Skin of body (tissue), 3 donors: Measurements from ENCODE around the gene ZMYND11. TPM values are rescaled to one million over a fixed set of nuclear protein-coding genes. Genes with fewer than 3 reads are reported as not detected.
"Not testable (repeated sequence)": the region's sequence is repeated elsewhere in the genome, so short reads cannot be mapped to it uniquely, and the experiment has no call there.

Experiments
- DNase-seq: peaks from one replicate; lab custom pipeline; 2025; lab: John Stamatoyannopoulos, UW
- small RNA-seq: library from RNA; depleted of rRNA; stranded (forward); fragments of <200 nt; gene quantifications from one replicate; pipeline ENCODE3, GENCODE V24; 2014; ENCODE audit warnings: low replicate concordance
- total RNA-seq: library from RNA; depleted of rRNA; stranded (reverse); fragments of >200 nt; gene quantifications from one replicate; pipeline ENCODE4 v1.2.3, GENCODE V29; 2014

The ZMYND11 gene
- total RNA-seq, 1 donor from 2014 or later = 52.1 TPM

DNA sequence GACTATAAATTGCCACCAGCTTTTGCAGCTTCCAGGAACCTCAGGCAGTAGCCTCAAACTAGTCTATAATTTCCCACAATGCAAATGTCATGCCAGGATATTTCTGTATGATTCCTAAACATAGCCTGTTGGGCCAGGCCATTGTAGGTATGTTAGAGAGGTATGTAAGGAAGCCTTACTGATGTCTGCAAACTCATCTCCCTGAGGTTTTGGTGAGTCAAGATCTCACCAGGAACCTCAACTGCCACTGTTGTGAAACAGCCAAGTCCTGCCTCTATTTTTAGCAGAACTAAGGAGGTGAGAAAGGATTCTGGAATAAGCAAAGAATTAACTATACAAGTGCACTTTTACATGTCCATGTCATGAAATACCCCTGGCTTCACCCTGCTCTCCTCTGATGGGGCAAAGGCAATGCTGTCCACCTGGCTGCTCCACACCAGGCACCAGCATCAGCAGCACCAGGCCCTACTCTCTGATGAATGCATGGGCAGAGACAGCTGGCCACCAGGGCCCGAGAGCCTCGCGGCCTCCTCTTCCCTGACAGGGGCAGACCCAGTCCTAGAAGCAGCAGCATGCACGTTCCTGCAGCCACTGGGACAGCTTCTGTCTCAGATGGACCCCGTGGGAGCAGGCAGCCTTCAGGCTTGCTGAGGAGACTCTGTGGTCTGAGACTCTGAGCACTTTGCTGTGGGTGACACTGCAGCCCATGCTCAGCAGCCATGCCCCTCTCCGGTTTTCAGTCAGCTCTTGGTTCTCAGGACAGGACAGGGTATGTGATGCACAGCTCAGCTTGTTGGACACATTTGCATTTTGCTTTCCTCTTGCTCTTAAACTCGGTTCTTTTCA is 147.3 kb downstream of the ZMYND11 start:
- DNase-seq = no peak

DNA sequence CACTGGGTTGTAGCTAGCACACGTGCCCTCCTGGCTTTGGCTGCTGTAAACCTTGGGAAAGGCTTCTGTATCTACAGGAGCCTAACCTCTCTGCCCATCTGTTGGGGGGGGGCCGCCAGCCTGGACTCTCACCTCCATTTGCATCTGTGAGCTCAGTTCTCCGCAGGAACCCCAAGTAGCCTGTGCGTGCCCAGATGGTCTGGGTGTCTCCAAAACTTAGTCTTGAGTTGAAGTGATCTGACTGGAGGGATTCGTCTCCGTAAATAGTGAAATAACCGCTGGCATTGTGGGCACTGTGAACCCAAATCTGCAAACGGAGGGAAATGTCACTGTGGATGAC is 147.9 kb downstream of the ZMYND11 start:
- no peak for DNase-seq

DNA sequence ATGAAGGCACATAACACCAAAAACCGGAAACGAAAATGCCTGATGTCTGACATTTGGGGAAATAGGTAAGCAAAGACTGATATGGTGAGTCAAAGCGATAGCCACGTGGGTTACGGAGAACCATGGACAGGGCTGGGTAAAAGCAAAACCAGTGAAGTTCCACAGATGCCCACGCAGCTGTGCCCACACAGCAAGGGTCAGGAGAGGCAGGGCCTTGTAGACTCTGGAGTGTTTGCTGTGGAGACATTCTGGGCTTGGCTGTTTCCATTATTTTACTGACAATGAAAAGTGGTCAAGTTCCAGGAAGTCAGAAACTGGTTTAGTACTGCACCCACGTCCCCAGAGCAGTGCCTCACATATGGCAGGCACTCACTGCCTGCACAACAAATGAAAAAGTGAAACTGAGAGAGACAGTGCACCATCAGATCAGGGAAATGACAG is 148.7 kb downstream of the ZMYND11 start:
- DNase-seq = no peak

DNA sequence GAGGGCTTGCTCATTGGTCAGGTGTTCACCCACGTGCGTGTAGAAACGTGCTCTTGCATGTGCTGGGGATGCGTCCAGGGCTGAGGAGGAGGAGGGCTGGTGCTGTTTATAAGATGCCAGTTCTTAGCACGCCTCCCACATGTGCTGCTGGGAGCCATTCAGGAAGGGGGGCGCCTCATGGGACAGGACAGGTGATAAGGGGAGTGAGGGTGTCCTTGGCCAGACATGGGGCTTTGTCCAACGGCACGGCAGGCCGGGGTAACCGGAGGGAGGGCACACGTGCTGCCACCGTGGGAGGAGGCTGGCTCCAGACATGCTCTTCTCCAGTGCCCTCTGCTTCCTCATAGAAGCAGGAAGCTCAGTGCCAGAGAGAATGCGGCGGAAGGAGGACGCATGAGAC is 150.0 kb downstream of the ZMYND11 start:
- no peak for DNase-seq

DNA sequence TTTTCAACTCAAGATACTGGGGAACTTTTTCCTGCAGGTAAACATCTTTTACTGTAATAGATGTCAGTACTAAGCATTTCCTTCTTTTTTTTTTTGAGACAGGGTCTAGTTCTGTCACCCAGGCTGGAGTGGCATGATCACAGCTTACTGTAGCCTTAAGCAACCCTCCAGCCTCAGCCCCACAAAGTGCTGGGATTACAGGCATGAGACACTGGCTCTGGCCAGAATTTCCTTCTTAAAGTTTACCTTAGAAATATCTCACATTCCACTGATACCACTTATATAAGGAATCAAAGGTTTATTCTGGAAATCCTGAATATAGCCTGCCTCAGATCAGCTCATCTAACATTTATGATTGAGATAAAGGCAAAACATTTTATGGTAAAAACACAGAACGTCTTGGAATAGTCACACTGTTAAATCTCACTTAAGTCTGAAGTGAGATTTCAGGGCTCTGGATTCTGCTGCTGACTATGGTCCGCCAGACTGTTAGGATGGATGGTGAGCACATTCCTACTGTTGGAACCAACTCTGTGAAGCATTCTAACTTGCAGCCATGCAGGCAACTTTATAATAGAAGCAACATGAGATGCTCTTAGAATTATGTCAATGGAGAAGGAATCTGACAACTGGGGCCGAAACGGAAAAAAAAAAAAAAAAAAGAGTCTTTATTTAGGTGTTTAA is 151.9 kb downstream of the ZMYND11 start:
- DNase-seq = no peak

DNA sequence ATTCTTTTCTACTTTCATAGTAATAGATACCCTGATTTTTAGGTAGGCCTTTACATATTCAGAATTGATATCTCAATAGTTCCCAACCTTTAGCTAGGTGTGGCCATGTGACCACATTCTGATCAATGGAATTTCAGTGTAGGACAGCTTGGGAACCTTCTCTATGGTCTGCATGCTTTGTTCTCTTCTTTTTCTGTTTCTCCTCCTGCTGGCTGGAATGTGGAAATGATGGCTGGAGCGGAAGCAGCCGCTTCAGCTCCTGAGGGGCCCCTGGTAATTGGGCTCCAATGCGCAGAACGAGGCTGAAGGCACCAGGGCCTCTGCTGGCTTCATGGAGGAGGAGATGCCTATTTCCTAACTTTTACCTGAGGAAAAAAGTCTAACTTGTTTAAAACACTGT is 152.6 kb downstream of the ZMYND11 start:
- no peak for DNase-seq

DNA sequence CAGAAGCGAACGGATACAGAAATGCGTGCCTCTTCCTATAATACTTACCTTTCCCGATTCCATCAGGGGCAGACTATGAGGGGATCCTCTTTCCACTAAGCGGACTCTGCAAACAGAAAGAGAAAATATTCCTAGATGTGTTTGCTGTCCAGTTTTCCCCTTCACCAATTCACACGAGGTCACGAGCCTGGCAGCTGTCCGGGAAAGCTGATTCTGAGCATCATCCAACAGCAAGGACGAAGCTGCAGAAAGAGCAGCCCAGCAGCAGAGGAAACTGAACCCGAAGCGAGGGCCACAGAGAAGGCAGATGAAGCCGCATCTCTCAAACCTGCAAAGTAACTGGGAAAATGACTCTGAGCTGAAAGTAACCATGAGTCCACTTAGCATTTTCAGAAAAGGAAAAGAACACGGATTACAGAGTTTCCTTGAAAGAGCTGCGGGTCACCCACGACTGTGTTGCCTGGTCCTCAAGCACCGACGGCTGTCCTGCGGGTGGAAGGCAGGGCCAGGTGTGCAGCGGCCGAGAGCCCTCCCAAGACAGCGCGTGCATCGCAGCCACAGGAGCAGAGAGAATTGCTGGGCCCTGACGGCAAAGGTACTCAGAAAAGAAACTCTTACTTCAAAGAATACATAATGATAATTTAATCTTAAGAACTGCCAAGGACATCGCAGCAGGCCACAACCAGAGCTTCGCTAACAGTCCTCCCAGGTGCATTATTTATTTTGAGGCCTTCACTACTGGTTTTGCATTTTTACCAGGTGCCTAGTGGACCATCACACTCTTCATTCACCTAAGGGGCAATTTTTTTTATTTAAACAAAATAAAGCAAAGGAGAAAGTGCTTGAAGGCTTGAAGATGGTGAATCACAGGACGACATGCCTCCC is 153.3 kb downstream of the ZMYND11 start:
- no peak for DNase-seq

DNA sequence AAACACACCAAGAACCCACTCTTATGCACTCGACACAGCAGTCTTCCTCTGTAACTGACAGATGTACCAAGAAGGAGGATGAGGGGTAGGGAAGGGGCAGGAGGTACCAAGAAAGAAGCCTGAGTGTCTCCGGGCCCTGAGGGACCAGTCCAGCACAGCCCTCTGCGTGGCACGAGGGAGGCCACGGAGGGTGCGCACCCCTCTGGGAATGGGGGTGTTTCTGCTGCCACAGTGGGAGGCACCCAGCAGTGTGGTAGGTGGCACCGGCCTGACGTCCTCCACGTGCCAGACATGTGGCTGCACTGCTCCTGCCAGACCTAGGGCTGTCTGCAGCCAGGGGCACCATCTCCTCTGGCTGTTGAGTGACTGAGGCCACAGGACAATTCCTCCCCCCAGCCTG is 154.3 kb downstream of the ZMYND11 start:
- DNase-seq = no peak

DNA sequence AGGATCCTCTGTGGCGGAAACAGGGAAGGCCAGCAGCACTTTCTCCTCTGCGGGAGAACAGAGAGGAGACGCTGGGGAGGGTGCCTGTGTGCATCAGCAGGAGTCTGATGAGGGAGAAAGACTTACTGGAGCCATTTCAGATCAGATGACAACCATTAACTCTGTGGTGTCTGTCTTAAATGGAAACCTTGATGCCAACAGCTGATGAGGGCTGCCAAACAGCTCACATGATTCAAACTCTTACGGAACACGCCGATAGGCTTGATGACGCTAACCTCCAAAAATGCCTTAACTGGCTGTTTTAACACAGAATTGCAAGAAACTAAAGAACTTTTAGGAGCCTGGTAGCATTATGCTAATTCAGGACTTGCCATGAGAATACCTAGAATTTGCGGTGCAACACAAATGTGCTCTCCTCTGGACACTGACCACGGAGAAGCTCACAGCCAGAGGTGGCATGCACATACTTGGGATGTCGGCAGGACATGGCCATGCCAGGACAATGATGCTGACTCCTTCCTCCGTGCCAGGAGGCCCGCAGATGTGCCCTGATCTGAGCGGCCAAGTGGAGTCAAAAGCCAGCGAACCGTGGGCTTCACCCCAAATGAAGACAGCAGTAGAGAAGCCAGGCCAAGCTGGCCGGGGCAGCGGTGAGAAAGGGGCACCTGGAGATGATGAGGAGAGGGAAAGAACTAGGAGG is 154.9 kb downstream of the ZMYND11 start:
- DNase-seq = no peak

DNA sequence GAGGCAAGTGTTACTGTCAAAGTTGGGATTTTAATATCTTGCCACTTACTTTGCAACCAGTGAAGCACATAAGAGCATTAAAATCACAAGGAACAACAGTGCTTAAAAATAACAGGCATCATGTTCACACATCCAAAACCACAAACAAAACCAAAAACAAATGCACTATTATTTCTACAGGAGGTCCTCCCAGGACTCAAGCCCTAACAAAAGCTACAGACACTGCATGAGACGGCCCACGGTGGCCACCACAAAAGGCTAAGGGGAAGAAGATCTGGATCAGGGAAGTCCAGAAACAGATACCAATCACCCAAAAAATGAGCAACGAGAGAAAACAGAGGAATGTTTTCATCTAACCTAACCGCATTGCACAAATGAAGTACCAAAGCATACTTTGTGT is 158.4 kb downstream of the ZMYND11 start:
- DNase-seq = no peak

DNA sequence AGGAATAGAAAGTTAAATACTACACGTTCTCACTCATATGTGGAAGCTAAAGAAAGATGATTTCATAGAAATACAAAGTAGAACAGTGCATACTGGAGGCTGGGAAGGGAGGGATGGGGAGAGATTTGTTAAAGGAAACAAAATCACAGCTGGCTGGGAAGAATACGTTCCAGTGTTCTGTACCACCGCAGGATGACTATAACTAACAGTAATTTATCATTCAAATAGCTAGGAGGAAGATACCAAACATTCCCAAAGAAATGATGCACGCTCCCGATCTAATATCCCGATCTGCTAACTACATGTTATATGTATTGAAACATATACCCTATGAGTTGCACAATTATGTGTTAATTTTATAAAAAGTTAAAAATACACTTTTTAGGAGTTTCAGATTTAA is 162.3 kb downstream of the ZMYND11 start:
- DNase-seq = peak; percentile 85

DNA sequence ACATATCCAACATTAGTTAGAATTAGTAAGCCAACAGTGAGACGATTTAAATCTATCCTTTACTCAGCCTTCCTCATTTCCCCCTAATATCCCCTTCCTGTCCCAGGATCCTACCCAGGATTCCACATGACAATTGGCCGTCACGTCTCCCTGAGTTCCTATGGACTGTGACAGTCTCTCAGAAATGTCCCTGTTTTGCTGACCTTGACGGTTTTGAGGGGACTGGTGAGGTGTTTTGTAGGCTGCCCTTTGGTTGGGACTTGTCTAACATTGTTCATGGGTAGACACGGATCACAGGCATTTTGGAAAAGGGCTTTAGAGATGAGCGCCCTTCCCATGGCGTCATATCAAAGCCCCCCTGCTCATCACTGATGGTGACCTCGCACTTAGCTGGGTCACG is 162.8 kb downstream of the ZMYND11 start:
- no peak for DNase-seq

DNA sequence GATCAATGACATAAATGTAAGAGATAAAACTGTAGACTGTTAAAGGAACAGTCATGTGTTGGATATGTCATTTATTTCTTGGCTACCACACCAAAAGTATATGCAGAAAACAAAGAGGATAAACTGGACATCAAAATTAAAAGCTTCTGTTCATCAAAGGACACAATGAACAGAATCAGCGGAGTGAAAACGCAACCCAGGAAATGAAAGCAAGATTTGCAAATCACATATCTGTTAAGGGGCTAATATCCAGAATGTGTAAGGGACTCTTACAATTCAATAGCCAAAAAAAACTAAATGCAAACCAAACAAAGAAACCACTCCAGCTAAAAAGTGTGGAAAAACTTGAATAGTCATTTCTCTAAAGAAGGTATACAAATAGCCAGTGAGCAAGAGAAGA is 164.3 kb downstream of the ZMYND11 start:
- DNase-seq = no peak

DNA sequence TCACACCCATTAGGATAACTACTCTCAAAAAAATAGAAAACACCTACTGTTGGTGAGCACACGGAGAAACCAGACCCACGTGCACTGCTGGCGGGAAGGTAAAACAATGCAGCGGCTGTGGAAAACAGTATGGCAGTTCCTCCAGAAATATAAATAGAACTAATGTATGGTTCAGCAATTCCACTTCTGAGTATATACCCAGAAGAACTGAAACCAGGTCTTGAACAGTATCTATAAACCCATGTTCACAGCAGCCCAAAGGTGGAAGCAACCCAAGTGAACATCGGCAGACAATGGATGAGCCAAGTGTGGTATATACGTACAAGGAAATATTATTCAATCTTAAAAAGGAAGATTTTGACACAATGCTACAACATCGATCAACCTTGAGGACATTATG is 164.7 kb downstream of the ZMYND11 start:
- DNase-seq = no peak

DNA sequence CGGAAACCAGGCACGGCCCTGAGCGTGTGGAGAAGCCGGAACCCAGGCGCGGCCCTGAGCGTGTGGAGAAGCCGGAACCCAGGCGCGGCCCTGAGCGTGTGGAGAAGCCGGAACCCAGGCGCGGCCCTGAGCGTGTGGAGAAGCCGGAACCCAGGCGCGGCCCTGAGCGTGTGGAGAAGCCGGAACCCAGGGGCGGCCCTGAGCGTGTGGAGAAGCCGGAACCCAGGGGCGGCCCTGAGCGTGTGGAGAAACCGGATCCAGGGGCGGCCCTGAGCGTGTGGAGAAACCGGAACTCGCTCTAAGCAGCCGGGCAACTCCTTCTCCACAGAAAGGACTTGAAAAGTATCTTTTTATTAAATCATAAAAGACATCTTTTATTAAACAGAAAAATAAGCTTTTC is 165.3 kb downstream of the ZMYND11 start:
- not testable (repeated sequence) for DNase-seq

DNA sequence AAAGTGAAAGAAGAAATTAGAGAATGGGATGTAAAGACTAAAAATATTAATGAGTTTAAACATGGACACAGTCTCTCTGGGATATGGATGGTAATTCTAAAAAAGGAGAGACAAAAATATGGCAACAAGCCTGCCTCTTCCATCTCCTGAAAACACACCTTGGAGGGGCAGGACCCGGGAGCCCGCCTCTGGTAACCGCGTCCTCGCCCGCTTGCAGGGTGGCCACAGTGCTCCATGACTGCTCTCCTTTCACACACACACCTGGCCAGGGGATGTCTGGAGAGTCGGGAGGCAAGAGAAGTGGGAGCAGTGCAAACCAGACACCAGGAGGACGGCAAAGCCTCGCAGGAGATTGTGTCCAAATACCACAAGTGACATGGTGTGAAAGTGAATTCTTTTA is 166.3 kb downstream of the ZMYND11 start:
- no peak for DNase-seq

Small RNA genes within 50 kb of the gene (small RNA-seq; reads per million reads assigned to genes)
- not detected for gene RNA5SP297
- gene RNA5SP298 = 0.09 reads per million

Other genes starting within 250 kb of the ZMYND11 start
- not detected for gene TUBB8, start 86.2 kb upstream of the ZMYND11 start, total RNA-seq